ENCODE measurements around the gene UNC5CL. TPM values are rescaled to one million over a fixed set of nuclear protein-coding genes. Genes with fewer than 3 reads are reported as not detected.

Gene UNC5CL
- total RNA-seq, 1 experiment from 2014 or later = 2.2 TPM

GRCh38 chr6:40992746-40993145 is 46.3 kb downstream of the UNC5CL start:
- Histone ChIP-seq H3K27me3 (ENCODE audit: insufficient read depth, low read length) (peaks cover 11% of the 10 kb centered on the region; the same call in 1 of the 2 replicates), H3K79me2 (ENCODE audit: insufficient read depth, low read length) (no peaks in the 10 kb centered on the region), H3K9ac (ENCODE audit: low read length) (no peak overlapping the region), H3K9me3 (ENCODE audit: control insufficient read depth in 1 of 2, insufficient read depth in 1 of 2, low read depth in 1 of 2, low read length in 2 of 2) (no peaks in the 10 kb centered on the region), H3K4me2 (ENCODE audit: low read length) (no peak overlapping the region), H3K36me3 (ENCODE audit: control insufficient read depth in 1 of 2, insufficient read depth in 2 of 2, low read length in 2 of 2) (no peaks in the 10 kb centered on the region), H4K20me1 (ENCODE audit: insufficient read depth) (no peaks in the 10 kb centered on the region), H3K27ac (ENCODE audit: low read depth, low read length) (no peak overlapping the region), H2AFZ (ENCODE audit: low read depth, low read length, poor library complexity, severe bottlenecking) (no peak overlapping the region), H3K4me3 (replicated peaks in 1 of 2; ENCODE audit: low read depth in 1 of 2, low read length in 2 of 2) (no peak overlapping the region), H3K4me1 (ENCODE audit: control insufficient read depth in 1 of 2, insufficient read depth in 2 of 2, low read length in 2 of 2) (peaks cover 18 to 22% of the 10 kb centered on the region in 2 experiments), H3K9me2 (ENCODE audit: insufficient read depth) (no peaks in the 10 kb centered on the region)
- POLR2A ChIA-PET = no interaction called here
- intact Hi-C loops (cut with micrococcal nuclease) = no loop called here
- CTCF ChIA-PET = no interaction called here
- ATAC-seq = no peak
- TF ChIP-seq EGR1 (IDR thresholded peaks at IDR 0.05; ENCODE audit: low read depth) = no peak
- TF ChIP-seq EZH2phosphoT487 (IDR thresholded peaks at IDR 0.05; ENCODE audit: borderline replicate concordance) = no peak
- no peak for TF ChIP-seq YY1 (IDR thresholded peaks at IDR 0.05; ENCODE audit: extremely low read depth, insufficient replicate concordance, low read depth, low read length)
- no peak for TF ChIP-seq CEBPB (IDR thresholded peaks at IDR 0.05; ENCODE audit: low read depth)
- no peak for TF ChIP-seq RAD21 (IDR thresholded peaks at IDR 0.05; ENCODE audit: low read depth)
- TF ChIP-seq MAX (IDR thresholded peaks at IDR 0.05) = no peak
- TF ChIP-seq, protein P1, sequence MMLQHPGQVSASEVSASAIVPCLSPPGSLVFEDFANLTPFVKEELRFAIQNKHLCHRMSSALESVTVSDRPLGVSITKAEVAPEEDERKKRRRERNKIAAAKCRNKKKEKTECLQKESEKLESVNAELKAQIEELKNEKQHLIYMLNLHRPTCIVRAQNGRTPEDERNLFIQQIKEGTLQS (IDR thresholded peaks at IDR 0.05) = no peak
- no peak for TF ChIP-seq SP1 (IDR thresholded peaks at IDR 0.05; ENCODE audit: low read depth)
- TF ChIP-seq CBX3 (IDR thresholded peaks at IDR 0.05; ENCODE audit: low read depth) = no peak
- DNase-seq (ENCODE audit: low read depth, low spot score) = no peak
- RAD21 ChIA-PET (ENCODE audit: low non-redundant PET in 1 of 2, low total read pairs in 2 of 2, uncharacterized antibody in 2 of 2, unreplicated experiment in 2 of 2) = no interaction called here
- no TSS peak for BruUV-seq (replicated peaks)

GRCh38 chr6:40990301-40990700 is 48.7 kb downstream of the UNC5CL start:
- Histone ChIP-seq H3K9ac (ENCODE audit: low read length) (no peak overlapping the region), H3K4me3 (replicated peaks in 1 of 2; ENCODE audit: low read depth in 1 of 2, low read length in 2 of 2) (no peak overlapping the region), H3K4me1 (ENCODE audit: control insufficient read depth in 1 of 2, insufficient read depth in 2 of 2, low read length in 2 of 2) (peaks cover 0 to 6% of the 10 kb centered on the region in 2 experiments; a peak in 1 of 4 replicates), H3K9me2 (ENCODE audit: insufficient read depth) (no peaks in the 10 kb centered on the region), H3K4me2 (ENCODE audit: low read length) (no peak overlapping the region), H4K20me1 (ENCODE audit: insufficient read depth) (no peaks in the 10 kb centered on the region), H2AFZ (ENCODE audit: low read depth, low read length, poor library complexity, severe bottlenecking) (no peak overlapping the region), H3K36me3 (ENCODE audit: control insufficient read depth in 1 of 2, insufficient read depth in 2 of 2, low read length in 2 of 2) (no peaks in the 10 kb centered on the region), H3K27ac (ENCODE audit: low read depth, low read length) (no peak overlapping the region), H3K79me2 (ENCODE audit: insufficient read depth, low read length) (no peaks in the 10 kb centered on the region), H3K9me3 (ENCODE audit: control insufficient read depth in 1 of 2, insufficient read depth in 1 of 2, low read depth in 1 of 2, low read length in 2 of 2) (no peaks in the 10 kb centered on the region), H3K27me3 (ENCODE audit: insufficient read depth, low read length) (peaks cover 11% of the 10 kb centered on the region; the same call in 1 of the 2 replicates)
- TF ChIP-seq ZFX (IDR thresholded peaks at IDR 0.05) (no peak), CTCF (IDR thresholded peaks at IDR 0.05 in 2 of 3, conservative IDR thresholded peaks at IDR 0.05 in 1 of 3; ENCODE audit: borderline replicate concordance in 1 of 3, insufficient read depth in 1 of 3, low read depth in 2 of 3, low read length in 2 of 3) (peak in 2 of 3 experiments; percentile 41 to 43; a peak in 3 of 6 replicates)
- ATAC-seq = peak; percentile 75
- BruUV-seq (replicated peaks) = no TSS peak
- CTCF ChIA-PET = interaction anchor here (1.2 kb wide), 1 partner anchor 9 kb away, joined by 4 read pairs; no protein-coding TSS in a partner anchor
- RAD21 ChIA-PET (ENCODE audit: low non-redundant PET in 1 of 2, low total read pairs in 2 of 2, uncharacterized antibody in 2 of 2, unreplicated experiment in 2 of 2) = no interaction called here
- intact Hi-C loops (cut with micrococcal nuclease) = no loop called here
- POLR2A ChIA-PET = no interaction called here
- no peak for DNase-seq (ENCODE audit: low read depth, low spot score)
